ENCODE results near the gene OR2M5. TPM values are rescaled to one million over a fixed set of nuclear protein-coding genes. Genes with fewer than 3 reads are reported as not detected.

The OR2M5 gene
- total and polyA plus RNA-seq, 2 of the 8 experiments (the other 6 are each of a cell fraction or from before 2014, with no cell fraction given): not detected

- TF ChIP-seq CHD7 (IDR thresholded peaks at IDR 0.05; ENCODE audit: insufficient replicate concordance, low read length) (no peak), RBBP5 (IDR thresholded peaks at IDR 0.05; ENCODE audit: borderline replicate concordance, low read depth, low read length) (no peak), SP4 (IDR thresholded peaks at IDR 0.05; ENCODE audit: low read length) (no peak), RNF2 (IDR thresholded peaks at IDR 0.05; ENCODE audit: borderline replicate concordance, low read depth, low read length, missing control alignments, poor library complexity, severe bottlenecking) (no peak), TCF12 (IDR thresholded peaks at IDR 0.05; ENCODE audit: low read depth, low read length) (no peak), MAFK (IDR thresholded peaks at IDR 0.05; ENCODE audit: low read depth, low read length) (no peak), TEAD4 (IDR thresholded peaks at IDR 0.05; ENCODE audit: low read depth, low read length) (no peak), SIRT6 (IDR thresholded peaks at IDR 0.05; ENCODE audit: low read length) (no peak), RXRA (IDR thresholded peaks at IDR 0.05; ENCODE audit: insufficient read depth, low read depth, low read length) (no peak), NANOG (IDR thresholded peaks at IDR 0.05; ENCODE audit: insufficient read depth, low read depth, low read length, poor library complexity, severe bottlenecking) (no peak)
Measured at GRCh38 chr1:248152056-248152827, 7.3 kb downstream of the OR2M5 start (continued).
